Measurements from ENCODE around the gene DNAH10. TPM values are rescaled to one million over a fixed set of nuclear protein-coding genes. Genes with fewer than 3 reads are reported as not detected.

DNAH10 gene
- total RNA-seq, 1 experiment from 2014 or later, result 0.17 TPM

DNA sequence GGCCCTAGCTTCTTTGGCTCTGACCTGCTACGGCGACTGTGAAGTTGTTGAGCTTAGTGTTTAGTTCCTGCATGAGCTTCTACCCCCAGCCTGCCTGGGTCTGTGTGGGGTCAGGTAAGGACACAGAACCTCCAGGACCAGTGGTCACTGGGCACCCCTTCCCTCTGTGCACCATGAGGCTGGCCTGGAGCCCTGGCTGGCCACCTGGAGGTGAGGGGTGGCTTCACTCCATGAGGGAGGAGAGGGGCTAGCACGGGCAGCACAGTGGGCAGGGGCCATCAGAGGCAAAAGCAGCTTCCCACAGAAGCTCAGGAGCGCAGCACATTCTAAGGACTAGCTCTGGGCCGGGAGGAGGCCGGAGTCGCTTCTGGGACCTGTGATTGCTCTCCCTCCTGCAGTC, 173.9 kb downstream of the DNAH10 start:
- H3K4me3 Mint-ChIP-seq, result no peak overlapping the region
- no peaks in the 10 kb centered on the region for H4K20me1 ChIP-seq (ENCODE audit: control insufficient read depth, insufficient read depth, insufficient read length)
- no peak overlapping the region for H3K23ac ChIP-seq (ENCODE audit: insufficient read length, low read depth, low read length)
- no peak overlapping the region for H4K91ac ChIP-seq (ENCODE audit: insufficient read length, low read depth, low read length)
- no peaks in the 10 kb centered on the region for H3K4me1 ChIP-seq (ENCODE audit: insufficient read depth, low read length)
- no peak for DNase-seq
- H3K79me1 ChIP-seq (ENCODE audit: insufficient read depth, low read depth, low read length, poor library complexity, severe bottlenecking), result no peaks in the 10 kb centered on the region
- H2BK15ac ChIP-seq (ENCODE audit: low read depth, low read length), result no peak overlapping the region
- H3K14ac ChIP-seq (ENCODE audit: insufficient read depth, low read length), result no peak overlapping the region
- no peak overlapping the region for H3K18ac ChIP-seq (ENCODE audit: insufficient read length, low read depth, low read length)
- no peak overlapping the region for H2AFZ ChIP-seq (ENCODE audit: low read length)
- H4K8ac ChIP-seq (replicated peaks; ENCODE audit: insufficient read length, low read depth, low read length), result no peak overlapping the region
- H2AK5ac ChIP-seq (ENCODE audit: insufficient read length, low read length), result no peak overlapping the region
- H3K4ac ChIP-seq (ENCODE audit: low read depth, low read length), result no peak overlapping the region
- peaks cover 88% of the 10 kb centered on the region for H3K27me3 Mint-ChIP-seq (ENCODE audit: low read depth)
- H3K9ac ChIP-seq (ENCODE audit: extremely low read depth, insufficient read length, low read length), result no peak overlapping the region
- no peaks in the 10 kb centered on the region for H3K36me3 Mint-ChIP-seq (ENCODE audit: insufficient read depth in 1 of 3, low read depth in 3 of 3)
- peaks cover 0 to 4% of the 10 kb centered on the region in 2 experiments; a peak in 2 of 4 replicates for H3K4me1 Mint-ChIP-seq
- H3K4me2 ChIP-seq (ENCODE audit: insufficient read depth, insufficient read length, low read length), result no peak overlapping the region
- TF ChIP-seq, protein P1, sequence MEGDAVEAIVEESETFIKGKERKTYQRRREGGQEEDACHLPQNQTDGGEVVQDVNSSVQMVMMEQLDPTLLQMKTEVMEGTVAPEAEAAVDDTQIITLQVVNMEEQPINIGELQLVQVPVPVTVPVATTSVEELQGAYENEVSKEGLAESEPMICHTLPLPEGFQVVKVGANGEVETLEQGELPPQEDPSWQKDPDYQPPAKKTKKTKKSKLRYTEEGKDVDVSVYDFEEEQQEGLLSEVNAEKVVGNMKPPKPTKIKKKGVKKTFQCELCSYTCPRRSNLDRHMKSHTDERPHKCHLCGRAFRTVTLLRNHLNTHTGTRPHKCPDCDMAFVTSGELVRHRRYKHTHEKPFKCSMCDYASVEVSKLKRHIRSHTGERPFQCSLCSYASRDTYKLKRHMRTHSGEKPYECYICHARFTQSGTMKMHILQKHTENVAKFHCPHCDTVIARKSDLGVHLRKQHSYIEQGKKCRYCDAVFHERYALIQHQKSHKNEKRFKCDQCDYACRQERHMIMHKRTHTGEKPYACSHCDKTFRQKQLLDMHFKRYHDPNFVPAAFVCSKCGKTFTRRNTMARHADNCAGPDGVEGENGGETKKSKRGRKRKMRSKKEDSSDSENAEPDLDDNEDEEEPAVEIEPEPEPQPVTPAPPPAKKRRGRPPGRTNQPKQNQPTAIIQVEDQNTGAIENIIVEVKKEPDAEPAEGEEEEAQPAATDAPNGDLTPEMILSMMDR (conservative IDR thresholded peaks at IDR 0.05), result no peak
- no peak overlapping the region for H2BK20ac ChIP-seq (ENCODE audit: low read depth, low read length, poor library complexity, severe bottlenecking)
- H2BK120ac ChIP-seq (ENCODE audit: low read depth, low read length, poor library complexity, severe bottlenecking), result no peak overlapping the region
- no peaks in the 10 kb centered on the region; the same call in 1 of the 2 replicates for H3K27me3 ChIP-seq (ENCODE audit: insufficient read depth, low read length)
- no peaks in the 10 kb centered on the region for H3K9me3 ChIP-seq (ENCODE audit: control insufficient read depth, low read depth, low read length)
- no peak overlapping the region for H2BK12ac ChIP-seq (ENCODE audit: insufficient read length, low read depth, low read length)
- no peak overlapping the region; a peak in 1 of 7 replicates for H3K27ac Mint-ChIP-seq
- no peaks in the 10 kb centered on the region for H3K9me3 Mint-ChIP-seq
- H3K79me2 ChIP-seq (ENCODE audit: insufficient read depth, low read length), result no peaks in the 10 kb centered on the region
- no CpG with 5 or more reads among the region's 7 CpGs for WGBS (ENCODE audit: extremely low coverage, insufficient read length, low lambda C conversion rate)
- no peaks in the 10 kb centered on the region for H3K23me2 ChIP-seq (ENCODE audit: insufficient read length, low read depth, low read length, poor library complexity, severe bottlenecking)
- H3K27ac ChIP-seq (ENCODE audit: insufficient read length, low read depth, low read length), result no peak overlapping the region
- no peak overlapping the region for H2BK5ac ChIP-seq (ENCODE audit: insufficient read length, low read length)
- H3K56ac ChIP-seq (ENCODE audit: insufficient read length, low read depth, low read length), result no peak overlapping the region
- H3T11ph ChIP-seq (ENCODE audit: low read length), result no peak overlapping the region
- H4K5ac ChIP-seq (ENCODE audit: insufficient read length, low read depth, low read length), result no peak overlapping the region

All from H9 (cell line).